ENCODE results near the gene CRBN. TPM values are rescaled to one million over a fixed set of nuclear protein-coding genes. Genes with fewer than 3 reads are reported as not detected.

CRBN gene
- total and polyA plus RNA-seq, 9 of the 15 experiments (the other 6 are each of a cell fraction or from before 2014, with no cell fraction given): 40.8 to 331 (median 57.4) TPM

DNA sequence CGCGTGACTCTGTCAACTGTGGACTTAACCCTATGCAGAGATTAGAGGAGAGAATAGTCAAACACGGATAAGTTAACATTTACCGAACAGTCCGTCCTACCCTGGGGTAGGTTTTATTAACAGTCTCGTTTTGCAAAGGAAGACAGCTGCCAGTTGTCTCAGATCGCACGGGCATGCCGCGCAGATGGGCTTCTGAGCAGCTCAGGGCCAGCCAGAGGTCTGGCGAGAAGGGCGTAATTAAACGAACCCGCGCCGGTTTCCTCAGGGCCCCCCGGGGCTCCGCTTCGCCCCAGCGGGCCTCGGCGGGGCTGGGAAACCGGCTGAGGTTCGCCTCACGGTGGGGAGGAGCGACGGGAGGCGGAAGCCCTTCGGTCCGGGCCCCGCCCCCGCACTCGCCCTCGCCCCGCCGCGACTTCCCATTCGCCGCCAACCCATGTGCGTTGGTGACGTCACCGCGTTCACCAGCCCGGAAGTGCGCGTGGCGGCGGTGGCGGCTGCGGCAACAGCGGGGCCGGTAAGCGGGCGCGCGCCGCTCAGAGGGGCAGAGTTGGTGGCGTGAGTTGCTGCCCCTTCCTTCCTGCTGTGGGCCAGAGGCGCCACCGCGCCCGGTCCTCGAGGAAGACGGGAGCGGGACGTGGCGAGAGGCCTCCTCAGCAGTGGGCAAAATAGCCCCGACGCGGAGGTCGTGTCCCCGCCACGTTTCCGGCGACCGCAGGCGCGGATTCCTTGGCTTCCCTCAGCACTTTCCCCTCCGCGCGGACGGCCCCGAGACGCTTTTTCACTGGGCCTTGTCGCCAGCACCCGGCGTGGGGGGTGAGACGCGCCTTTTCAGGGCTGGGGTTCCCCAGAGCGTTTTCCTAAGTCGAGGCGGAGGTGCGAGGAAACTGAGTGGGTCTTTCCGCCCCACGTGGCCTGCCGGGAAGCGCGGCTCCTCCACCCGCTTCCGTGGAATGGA, 52.7 kb downstream of the CRBN start, which contains the start of gene TRNT1 (continued):
- TF ChIP-seq, protein P1, sequence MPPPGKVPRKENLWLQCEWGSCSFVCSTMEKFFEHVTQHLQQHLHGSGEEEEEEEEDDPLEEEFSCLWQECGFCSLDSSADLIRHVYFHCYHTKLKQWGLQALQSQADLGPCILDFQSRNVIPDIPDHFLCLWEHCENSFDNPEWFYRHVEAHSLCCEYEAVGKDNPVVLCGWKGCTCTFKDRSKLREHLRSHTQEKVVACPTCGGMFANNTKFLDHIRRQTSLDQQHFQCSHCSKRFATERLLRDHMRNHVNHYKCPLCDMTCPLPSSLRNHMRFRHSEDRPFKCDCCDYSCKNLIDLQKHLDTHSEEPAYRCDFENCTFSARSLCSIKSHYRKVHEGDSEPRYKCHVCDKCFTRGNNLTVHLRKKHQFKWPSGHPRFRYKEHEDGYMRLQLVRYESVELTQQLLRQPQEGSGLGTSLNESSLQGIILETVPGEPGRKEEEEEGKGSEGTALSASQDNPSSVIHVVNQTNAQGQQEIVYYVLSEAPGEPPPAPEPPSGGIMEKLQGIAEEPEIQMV (tag; conservative IDR thresholded peaks at IDR 0.05; ENCODE audit: low read depth): no peak
- TF ChIP-seq ILK (tag; IDR thresholded peaks at IDR 0.05; ENCODE audit: borderline replicate concordance, low read depth) (no peak), ZNF143 (CRISPR knock-in tag; IDR thresholded peaks at IDR 0.05) (no peak), IRF2 (CRISPR knock-in tag; IDR thresholded peaks at IDR 0.05) (no peak), GABPB1 (CRISPR knock-in tag; IDR thresholded peaks at IDR 0.05) (peak; percentile 93), GTF2E2 (tag; IDR thresholded peaks at IDR 0.05) (peak; percentile 96), FOXM1 (IDR thresholded peaks at IDR 0.05; ENCODE audit: low read depth) (no peak), FOXM1 (CRISPR knock-in tag; IDR thresholded peaks at IDR 0.05; ENCODE audit: low read depth) (peak; percentile 88), ETV5 (CRISPR knock-in tag; IDR thresholded peaks at IDR 0.05; ENCODE audit: low read depth) (peak; percentile 80), SUPT5H (IDR thresholded peaks at IDR 0.05) (peak; percentile 97), RBM39 (optimal IDR thresholded peaks at IDR 0.05; ENCODE audit: low read depth, low read length) (no peak), PHF20 (IDR thresholded peaks at IDR 0.05; ENCODE audit: partially characterized antibody) (peak; percentile 79), RAD51 (IDR thresholded peaks at IDR 0.05; ENCODE audit: borderline replicate concordance, low read depth) (peak; percentile 45; the same call in 1 of the 2 replicates), TFAM (CRISPR knock-in tag; conservative IDR thresholded peaks at IDR 0.05) (no peak), CEBPG (CRISPR knock-in tag; IDR thresholded peaks at IDR 0.05) (peak; percentile 76), CEBPG (tag; conservative IDR thresholded peaks at IDR 0.05 in 1 of 2, IDR thresholded peaks at IDR 0.05 in 1 of 2) (no peak), TCFL5 (CRISPR knock-in tag; conservative IDR thresholded peaks at IDR 0.05) (no peak), BCL6 (CRISPR knock-in tag; IDR thresholded peaks at IDR 0.05) (no peak), MTA2 (IDR thresholded peaks at IDR 0.05; ENCODE audit: low read depth) (no peak), SRSF7 (optimal IDR thresholded peaks at IDR 0.05; ENCODE audit: low read depth, low read length) (no peak)
- TF ChIP-seq, protein P2, sequence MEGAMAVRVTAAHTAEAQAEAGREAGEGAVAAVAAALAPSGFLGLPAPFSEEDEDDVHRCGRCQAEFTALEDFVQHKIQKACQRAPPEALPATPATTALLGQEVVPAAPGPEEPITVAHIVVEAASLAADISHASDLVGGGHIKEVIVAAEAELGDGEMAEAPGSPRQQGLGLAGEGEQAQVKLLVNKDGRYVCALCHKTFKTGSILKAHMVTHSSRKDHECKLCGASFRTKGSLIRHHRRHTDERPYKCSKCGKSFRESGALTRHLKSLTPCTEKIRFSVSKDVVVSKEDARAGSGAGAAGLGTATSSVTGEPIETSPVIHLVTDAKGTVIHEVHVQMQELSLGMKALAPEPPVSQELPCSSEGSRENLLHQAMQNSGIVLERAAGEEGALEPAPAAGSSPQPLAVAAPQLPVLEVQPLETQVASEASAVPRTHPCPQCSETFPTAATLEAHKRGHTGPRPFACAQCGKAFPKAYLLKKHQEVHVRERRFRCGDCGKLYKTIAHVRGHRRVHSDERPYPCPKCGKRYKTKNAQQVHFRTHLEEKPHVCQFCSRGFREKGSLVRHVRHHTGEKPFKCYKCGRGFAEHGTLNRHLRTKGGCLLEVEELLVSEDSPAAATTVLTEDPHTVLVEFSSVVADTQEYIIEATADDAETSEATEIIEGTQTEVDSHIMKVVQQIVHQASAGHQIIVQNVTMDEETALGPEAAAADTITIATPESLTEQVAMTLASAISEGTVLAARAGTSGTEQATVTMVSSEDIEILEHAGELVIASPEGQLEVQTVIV (CRISPR knock-in tag; IDR thresholded peaks at IDR 0.05; ENCODE audit: borderline replicate concordance): no peak
- TF ChIP-seq, protein P3, sequence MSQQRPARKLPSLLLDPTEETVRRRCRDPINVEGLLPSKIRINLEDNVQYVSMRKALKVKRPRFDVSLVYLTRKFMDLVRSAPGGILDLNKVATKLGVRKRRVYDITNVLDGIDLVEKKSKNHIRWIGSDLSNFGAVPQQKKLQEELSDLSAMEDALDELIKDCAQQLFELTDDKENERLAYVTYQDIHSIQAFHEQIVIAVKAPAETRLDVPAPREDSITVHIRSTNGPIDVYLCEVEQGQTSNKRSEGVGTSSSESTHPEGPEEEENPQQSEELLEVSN (IDR thresholded peaks at IDR 0.05; ENCODE audit: borderline replicate concordance in 1 of 2, extremely low read depth in 1 of 2, insufficient read depth in 1 of 2, insufficient read length in 1 of 2, low read depth in 1 of 2, low read length in 1 of 2, poor library complexity in 1 of 2, severe bottlenecking in 1 of 2): peak; percentile 41 to 87

Measured in K562 (cell line).